Measurements from ENCODE around the gene TAF15.

TAF15 gene

DNA sequence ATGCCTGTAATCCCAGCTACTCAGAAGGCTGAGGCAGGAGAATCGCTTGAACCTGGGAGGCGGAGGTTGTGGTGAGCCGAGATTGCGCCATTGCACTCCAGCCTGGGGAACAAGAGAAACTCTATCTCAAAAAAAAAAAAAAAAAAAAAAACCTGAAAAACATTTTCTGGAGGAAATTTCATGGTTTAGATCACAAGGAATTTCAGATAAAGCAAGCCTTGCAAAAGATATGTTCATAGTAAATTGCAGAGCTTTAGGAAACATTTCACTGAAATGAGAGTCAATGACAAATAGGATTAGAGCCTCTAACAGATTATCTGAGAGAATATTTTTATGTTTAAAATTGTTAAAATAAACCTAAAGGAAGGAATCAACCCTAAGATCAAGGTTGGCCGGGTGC is 3.2 kb downstream of the TAF15 start:
- TF ChIP-seq Cebpa-rat (IDR thresholded peaks at IDR 0.05), result no peak
- H3K4me1 ChIP-seq, result peaks cover 44% of the 10 kb centered on the region
- no peak overlapping the region for H3K27ac ChIP-seq
- peaks cover 43% of the 10 kb centered on the region for H3K36me3 ChIP-seq
- no peak overlapping the region for H3K9ac ChIP-seq
- H3K4me3 ChIP-seq, result no peak overlapping the region
- peaks cover 80% of the 10 kb centered on the region for H4K20me1 ChIP-seq
- H3K27me3 ChIP-seq, result no peaks in the 10 kb centered on the region
- H3K4me2 ChIP-seq, result peak overlapping the region; percentile 91; the same call in 1 of the 2 replicates
- no peaks in the 10 kb centered on the region for H3K9me3 ChIP-seq

GRCh38 chr17:35816723-35817122 is 7.4 kb downstream of the TAF15 start:
- no peak overlapping the region for H3K9ac ChIP-seq
- H3K4me2 ChIP-seq, result no peak overlapping the region
- H3K9me3 ChIP-seq, result no peaks in the 10 kb centered on the region
- H3K4me3 ChIP-seq, result no peak overlapping the region
- peaks cover 77% of the 10 kb centered on the region for H3K36me3 ChIP-seq
- peaks cover 100% of the 10 kb centered on the region for H4K20me1 ChIP-seq
- H3K27ac ChIP-seq, result no peak overlapping the region
- H3K27me3 ChIP-seq, result no peaks in the 10 kb centered on the region
- peaks cover 19% of the 10 kb centered on the region for H3K4me1 ChIP-seq
- TF ChIP-seq Cebpa-rat (IDR thresholded peaks at IDR 0.05), result no peak

GRCh38 chr17:35817196-35817595 is 7.9 kb downstream of the TAF15 start:
- Histone ChIP-seq H3K4me1 (peaks cover 14% of the 10 kb centered on the region), H3K9me3 (no peaks in the 10 kb centered on the region), H4K20me1 (peaks cover 100% of the 10 kb centered on the region), H3K9ac (no peak overlapping the region), H3K4me3 (no peak overlapping the region), H3K36me3 (peaks cover 77% of the 10 kb centered on the region), H3K27ac (no peak overlapping the region), H3K4me2 (no peak overlapping the region), H3K27me3 (no peaks in the 10 kb centered on the region)
- no peak for TF ChIP-seq Cebpa-rat (IDR thresholded peaks at IDR 0.05)

- H3K4me3 ChIP-seq, result no peak overlapping the region
- no peaks in the 10 kb centered on the region for H3K9me3 ChIP-seq
- H3K36me3 ChIP-seq, result peaks cover 87% of the 10 kb centered on the region
- no peak overlapping the region for H3K27ac ChIP-seq
- 0 out of 2 replicates have a peak, but pooled peaks cover 6% of the 10 kb centered on the region for H3K4me1 ChIP-seq
- no peak overlapping the region for H3K9ac ChIP-seq
- peaks cover 100% of the 10 kb centered on the region for H4K20me1 ChIP-seq
- no peak for TF ChIP-seq Cebpa-rat (IDR thresholded peaks at IDR 0.05)
- H3K27me3 ChIP-seq, result no peaks in the 10 kb centered on the region
- no peak overlapping the region for H3K4me2 ChIP-seq
Measured at GRCh38 chr17:35819455-35819854, 10.2 kb downstream of the TAF15 start.

DNA sequence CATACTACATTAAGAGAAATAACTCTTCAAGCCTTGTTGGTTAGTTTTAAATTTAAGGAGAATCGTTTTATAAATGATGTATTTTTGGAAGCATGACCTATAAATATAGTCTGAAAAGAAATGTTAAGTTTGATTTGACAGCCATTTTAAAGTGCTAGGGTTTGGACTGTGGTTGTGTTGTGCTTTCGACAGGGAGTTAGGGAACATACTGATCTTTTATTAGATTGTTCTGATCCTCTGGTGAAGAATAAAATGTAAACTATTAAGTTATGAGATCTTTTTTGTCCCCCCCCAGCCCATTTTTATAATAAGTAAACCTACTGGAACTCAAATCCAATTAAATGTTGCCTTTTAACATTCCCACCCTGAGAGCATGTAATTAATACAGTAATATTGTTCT is 12.0 kb downstream of the TAF15 start:
- Histone ChIP-seq H3K27me3 (no peaks in the 10 kb centered on the region), H3K4me1 (0 out of 2 replicates have a peak, but pooled peaks cover 6% of the 10 kb centered on the region), H3K9ac (no peak overlapping the region), H3K4me2 (no peak overlapping the region), H3K4me3 (no peak overlapping the region), H3K27ac (no peak overlapping the region), H4K20me1 (peaks cover 100% of the 10 kb centered on the region), H3K9me3 (no peaks in the 10 kb centered on the region), H3K36me3 (peaks cover 93% of the 10 kb centered on the region)
- no peak for TF ChIP-seq Cebpa-rat (IDR thresholded peaks at IDR 0.05)

DNA sequence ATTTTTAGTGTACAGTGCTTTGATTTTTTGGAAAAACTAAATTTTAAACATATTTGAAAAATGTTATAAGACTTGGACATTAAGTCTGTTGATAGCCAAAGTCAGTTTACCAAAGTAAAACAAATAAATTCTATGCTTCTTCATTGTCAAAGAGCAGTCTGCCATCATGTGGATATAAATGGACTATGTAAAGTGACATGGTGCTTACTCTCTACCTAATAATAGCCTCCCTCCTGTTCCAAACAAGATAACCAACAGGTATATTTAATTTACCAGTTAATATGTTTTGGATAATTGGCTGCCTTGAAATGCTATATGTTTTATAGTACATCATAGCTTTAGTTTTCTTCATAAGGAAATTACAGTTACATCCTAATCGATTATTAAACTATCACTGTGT is 15.9 kb downstream of the TAF15 start:
- H3K27ac ChIP-seq, result no peak overlapping the region
- peaks cover 97% of the 10 kb centered on the region for H3K36me3 ChIP-seq
- no peak overlapping the region for H3K4me2 ChIP-seq
- no peaks in the 10 kb centered on the region for H3K9me3 ChIP-seq
- H3K4me3 ChIP-seq, result no peak overlapping the region
- H3K9ac ChIP-seq, result no peak overlapping the region
- peaks cover 100% of the 10 kb centered on the region for H4K20me1 ChIP-seq
- H3K4me1 ChIP-seq, result no peaks in the 10 kb centered on the region
- H3K27me3 ChIP-seq, result no peaks in the 10 kb centered on the region
- no peak for TF ChIP-seq Cebpa-rat (IDR thresholded peaks at IDR 0.05)

DNA sequence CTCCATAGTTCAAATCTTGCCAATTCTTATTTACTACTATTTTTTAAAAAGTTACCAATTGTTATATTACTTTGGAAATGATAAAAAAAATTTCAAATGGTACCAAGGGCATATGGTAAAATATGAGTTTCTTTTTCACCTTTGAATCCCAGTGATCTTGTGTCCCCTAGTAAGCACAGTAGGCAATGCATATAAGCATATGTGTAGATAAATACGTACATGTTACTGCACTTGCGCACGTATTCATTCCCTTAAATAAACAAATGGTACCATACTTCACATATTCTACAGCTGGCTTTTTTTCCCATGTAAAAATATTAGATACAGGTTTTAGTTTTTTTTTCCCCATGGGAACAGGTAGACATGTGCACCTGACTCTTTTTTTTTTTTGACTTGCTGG is 31.8 kb downstream of the TAF15 start:
- no peak for TF ChIP-seq Cebpa-rat (IDR thresholded peaks at IDR 0.05)
- no peak overlapping the region for H3K4me3 ChIP-seq
- no peaks in the 10 kb centered on the region for H3K9me3 ChIP-seq
- no peak overlapping the region for H3K9ac ChIP-seq
- H3K36me3 ChIP-seq, result peaks cover 100% of the 10 kb centered on the region
- H3K27ac ChIP-seq, result no peak overlapping the region
- H3K4me1 ChIP-seq, result no peaks in the 10 kb centered on the region
- H3K27me3 ChIP-seq, result no peaks in the 10 kb centered on the region
- H4K20me1 ChIP-seq, result peaks cover 75% of the 10 kb centered on the region
- no peak overlapping the region for H3K4me2 ChIP-seq

DNA sequence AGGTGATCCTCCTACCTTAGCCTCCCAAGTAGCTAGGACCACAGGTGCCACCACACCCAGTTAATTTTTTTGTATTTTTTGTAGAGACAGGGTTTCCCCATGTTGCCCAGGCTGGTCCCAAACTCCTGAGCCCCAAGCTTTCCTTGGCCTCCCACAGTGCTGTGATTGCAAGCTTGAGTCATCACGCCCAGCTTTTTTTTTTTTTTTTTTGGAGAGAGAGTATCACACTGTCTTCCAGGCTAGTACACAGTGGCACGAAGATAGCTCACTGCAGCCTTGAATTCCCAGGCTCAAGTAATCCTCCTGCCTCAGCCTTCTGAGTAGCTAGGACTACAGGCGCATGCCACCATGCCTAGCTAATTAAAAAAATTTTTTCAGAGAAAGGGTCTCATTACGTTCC is 32.2 kb downstream of the TAF15 start:
- Histone ChIP-seq H3K4me1 (no peaks in the 10 kb centered on the region), H3K4me2 (no peak overlapping the region), H3K27me3 (no peaks in the 10 kb centered on the region), H3K4me3 (no peak overlapping the region), H3K9me3 (no peaks in the 10 kb centered on the region), H3K27ac (no peak overlapping the region), H3K9ac (no peak overlapping the region), H3K36me3 (peaks cover 100% of the 10 kb centered on the region), H4K20me1 (peaks cover 79% of the 10 kb centered on the region)
- TF ChIP-seq Cebpa-rat (IDR thresholded peaks at IDR 0.05), result no peak

- H3K27ac ChIP-seq, result no peak overlapping the region
- peaks cover 75% of the 10 kb centered on the region for H4K20me1 ChIP-seq
- H3K36me3 ChIP-seq, result peaks cover 97% of the 10 kb centered on the region
- H3K4me1 ChIP-seq, result no peaks in the 10 kb centered on the region
- H3K4me2 ChIP-seq, result no peak overlapping the region
- no peak for TF ChIP-seq Cebpa-rat (IDR thresholded peaks at IDR 0.05)
- H3K4me3 ChIP-seq, result no peak overlapping the region
- no peaks in the 10 kb centered on the region for H3K9me3 ChIP-seq
- no peak overlapping the region for H3K9ac ChIP-seq
- H3K27me3 ChIP-seq, result no peaks in the 10 kb centered on the region
Measured at GRCh38 chr17:35842239-35842638, 33.0 kb downstream of the TAF15 start.

- Histone ChIP-seq H3K27me3 (no peaks in the 10 kb centered on the region), H3K4me3 (no peak overlapping the region), H3K4me1 (no peaks in the 10 kb centered on the region), H3K36me3 (peaks cover 97% of the 10 kb centered on the region), H3K9ac (no peak overlapping the region), H3K27ac (no peak overlapping the region), H3K4me2 (no peak overlapping the region), H3K9me3 (no peaks in the 10 kb centered on the region), H4K20me1 (peaks cover 75% of the 10 kb centered on the region)
- TF ChIP-seq Cebpa-rat (IDR thresholded peaks at IDR 0.05), result no peak
Measured at GRCh38 chr17:35843698-35844097, 34.4 kb downstream of the TAF15 start.

- no peaks in the 10 kb centered on the region for H3K9me3 ChIP-seq
- TF ChIP-seq Cebpa-rat (IDR thresholded peaks at IDR 0.05), result no peak
- no peak overlapping the region for H3K27ac ChIP-seq
- no peak overlapping the region for H3K4me2 ChIP-seq
- peaks cover 79% of the 10 kb centered on the region for H4K20me1 ChIP-seq
- H3K36me3 ChIP-seq, result peaks cover 97% of the 10 kb centered on the region
- H3K27me3 ChIP-seq, result no peaks in the 10 kb centered on the region
- no peak overlapping the region for H3K9ac ChIP-seq
- H3K4me1 ChIP-seq, result no peaks in the 10 kb centered on the region
- H3K4me3 ChIP-seq, result no peak overlapping the region
Measured at GRCh38 chr17:35844547-35844946, 35.3 kb downstream of the TAF15 start.
